HG02981 (cell line): ENCODE measurements around the gene ARMC9.
"Not testable (repeated sequence)": the region's sequence is repeated elsewhere in the genome, so short reads cannot be mapped to it uniquely, and the experiment has no call there.

Experiments
- ATAC-seq: cut with Tn5 transposase; IDR thresholded peaks from one replicate; pipeline ENCODE4 v1.9.1; 2021; ENCODE audit warnings: mild to moderate bottlenecking, moderate library complexity; ENCODE audit not compliant: unreplicated experiment

ARMC9 gene

DNA sequence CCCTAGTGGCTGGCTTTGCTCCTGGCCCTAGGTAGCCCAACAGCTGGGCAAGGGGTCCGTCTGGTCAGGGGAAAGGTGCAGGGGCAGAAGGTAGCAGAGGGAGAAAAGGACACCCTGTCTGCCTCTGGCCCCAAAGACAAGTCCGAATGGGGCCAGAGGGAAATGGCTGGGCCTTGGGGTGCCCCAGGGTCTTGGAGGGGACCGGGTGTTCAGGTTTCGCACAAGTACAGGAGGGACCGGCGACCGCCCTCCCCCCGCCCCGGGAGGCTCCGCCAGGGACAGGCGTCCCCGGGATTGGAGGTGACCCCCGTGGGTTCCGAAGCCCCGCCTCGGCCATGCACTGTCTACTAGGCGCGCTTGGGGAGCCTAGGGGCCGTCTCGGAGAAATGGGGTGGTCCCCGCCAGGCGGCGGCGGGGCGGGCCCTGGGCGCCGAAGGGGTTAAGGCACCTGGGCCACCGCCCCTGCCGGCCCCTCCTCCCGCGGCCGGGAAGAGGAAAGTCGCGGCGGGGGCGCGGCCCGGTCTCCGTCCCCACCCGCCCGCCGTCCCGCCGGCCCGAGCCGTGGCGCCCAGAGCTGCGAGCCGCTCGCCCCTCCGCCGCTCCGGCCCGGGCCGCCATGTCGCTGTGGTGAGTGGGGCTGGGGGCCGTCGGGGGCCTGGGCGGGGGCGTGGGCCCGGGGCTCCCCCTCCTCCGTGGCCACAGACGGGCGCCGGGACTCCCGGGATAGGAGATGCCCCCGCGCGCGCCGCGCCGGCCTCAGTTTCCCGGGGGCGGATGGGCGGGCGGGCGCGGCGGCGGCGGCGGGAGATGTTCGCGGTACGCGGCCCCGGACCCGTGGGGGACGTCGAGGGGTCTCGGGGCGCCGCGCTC is 197.0 kb downstream of the ARMC9 start, which contains the start of gene B3GNT7:
B3GNT7 (plus strand) TSS at position 523 of the 870 bp plus-strand sequence; CDS start at position 617, 94 bp downstream.
- ATAC-seq: no peak

GRCh38 chr2:231396058-231396821 is 197.8 kb downstream of the ARMC9 start:
- no peak for ATAC-seq

DNA sequence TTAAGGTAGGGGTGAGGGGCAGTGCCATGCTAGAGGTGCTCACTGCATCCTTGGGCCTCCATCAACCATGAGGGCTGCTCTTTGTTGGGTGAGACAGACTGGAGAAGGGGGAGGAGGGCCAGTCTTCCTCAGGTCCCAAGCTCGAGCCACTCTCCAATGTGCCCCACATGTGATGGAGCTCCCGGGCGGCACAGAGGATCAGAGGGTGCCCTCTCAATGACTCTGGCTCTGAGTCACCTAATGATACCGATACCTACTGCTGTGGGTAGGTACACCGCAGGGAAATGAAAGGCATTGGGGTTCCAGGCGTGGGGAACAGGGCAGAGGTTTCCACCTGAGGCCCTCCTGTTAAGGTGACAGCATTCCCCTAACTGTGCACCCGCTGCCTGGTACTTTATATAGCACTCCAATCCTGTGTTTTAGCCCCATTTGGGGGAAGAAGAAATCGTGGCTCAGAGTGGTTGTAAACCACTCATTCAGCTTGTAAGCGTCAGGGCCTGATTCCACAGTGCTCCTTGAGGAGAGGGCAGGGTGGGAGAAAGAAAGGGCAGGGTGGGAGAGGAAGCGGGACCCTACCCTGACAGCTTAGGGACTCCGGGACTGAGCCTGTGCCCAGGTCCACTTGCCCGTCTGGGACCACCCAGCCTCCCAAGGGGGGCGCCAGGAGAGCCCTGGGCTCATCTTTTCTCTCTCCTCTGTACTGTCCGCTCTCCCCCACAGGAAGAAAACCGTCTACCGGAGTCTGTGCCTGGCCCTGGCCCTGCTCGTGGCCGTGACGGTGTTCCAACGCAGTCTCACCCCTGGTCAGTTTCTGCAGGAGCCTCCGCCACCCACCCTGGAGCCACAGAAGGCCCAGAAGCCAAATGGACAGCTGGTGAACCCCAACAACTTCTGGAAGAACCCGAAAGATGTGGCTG is 198.8 kb downstream of the ARMC9 start:
- no peak for ATAC-seq

- no peak for ATAC-seq
Observed at GRCh38 chr2:231397928-231398294, 199.5 kb downstream of the ARMC9 start.

GRCh38 chr2:231398585-231398984 is 200.2 kb downstream of the ARMC9 start:
- no peak for ATAC-seq

DNA sequence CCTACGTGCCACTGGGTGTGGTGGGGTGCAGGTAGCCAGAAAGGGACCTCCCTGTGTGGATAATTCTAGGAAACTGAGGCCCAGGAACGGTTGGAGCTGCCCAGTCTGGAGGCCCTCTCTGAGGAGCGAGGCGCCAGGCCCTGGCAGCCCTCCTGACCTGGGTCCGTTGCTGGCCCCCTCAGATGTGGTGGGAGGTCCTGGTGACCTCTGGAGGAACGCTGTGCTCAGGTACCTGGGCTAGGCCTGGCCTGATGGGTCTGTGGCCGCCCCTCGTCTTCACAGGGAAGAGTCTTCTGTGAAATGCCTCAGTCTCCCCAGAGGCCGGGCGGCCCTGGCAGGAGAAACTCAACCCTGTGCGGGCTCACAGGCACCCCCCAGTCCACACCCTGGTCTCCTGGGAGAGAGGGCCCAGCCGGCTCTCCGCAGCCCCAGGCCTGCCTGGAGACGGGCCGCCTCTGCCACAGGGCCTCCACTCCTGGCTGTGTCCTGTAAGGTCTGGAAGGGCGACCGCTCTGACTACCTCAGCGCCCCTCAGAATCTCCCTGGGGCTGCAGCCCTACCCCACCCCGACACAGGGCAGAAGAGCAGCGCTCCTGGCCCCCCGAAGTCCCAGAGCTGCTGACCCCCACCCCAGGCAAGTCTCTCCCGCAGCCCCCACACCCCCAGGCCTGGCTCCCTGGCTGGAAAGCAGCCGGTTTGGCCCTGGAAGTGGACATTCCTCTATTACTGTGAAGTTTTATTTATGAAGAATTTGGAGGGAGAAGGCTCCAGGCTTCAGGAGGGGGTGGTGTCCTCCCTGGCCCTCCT is 200.8 kb downstream of the ARMC9 start:
- no peak for ATAC-seq

GRCh38 chr2:231399853-231400680 is 201.6 kb downstream of the ARMC9 start:
- no peak for ATAC-seq

GRCh38 chr2:231400681-231401080 is 202.2 kb downstream of the ARMC9 start:
- not testable (repeated sequence) for ATAC-seq

- not testable (repeated sequence) for ATAC-seq
Observed at GRCh38 chr2:231401101-231401500, 202.7 kb downstream of the ARMC9 start.

DNA sequence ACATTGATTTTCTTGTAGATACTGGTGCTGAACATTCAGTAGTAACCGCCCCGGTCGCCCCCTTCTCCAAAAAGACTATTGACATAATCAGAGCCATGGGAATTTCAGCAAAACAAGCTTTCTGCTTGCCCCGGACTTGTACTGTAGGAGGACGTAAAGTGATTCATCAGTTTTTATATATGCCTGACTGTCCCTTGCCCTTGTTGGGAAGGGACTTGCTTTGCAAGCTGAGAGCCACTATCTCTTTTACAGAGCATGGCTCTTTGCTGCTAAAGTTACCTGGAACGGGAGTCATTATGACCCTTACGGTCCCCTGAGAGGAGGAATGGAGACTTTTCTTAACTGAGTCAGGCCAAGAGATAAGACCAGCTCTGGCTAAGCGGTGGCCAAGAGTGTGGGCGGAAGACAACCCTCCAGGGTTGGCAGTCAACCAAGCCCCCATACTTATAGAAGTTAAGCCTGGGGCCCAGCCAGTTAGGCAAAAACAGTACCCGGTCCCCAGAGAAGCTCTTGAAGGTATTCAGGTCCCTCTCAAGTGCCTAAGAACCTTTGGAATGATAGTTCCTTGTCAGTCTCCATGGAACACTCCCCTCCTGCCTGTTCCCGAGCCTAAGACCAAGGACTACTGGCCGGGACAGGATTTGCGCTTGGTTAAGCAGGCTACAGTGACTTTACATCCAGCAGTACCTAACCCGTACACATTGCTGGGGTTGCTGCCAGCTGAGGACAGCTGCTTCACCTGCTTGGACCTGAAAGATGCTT is 205.2 kb downstream of the ARMC9 start:
- ATAC-seq: not testable (repeated sequence)

- not testable (repeated sequence) for ATAC-seq
Observed at GRCh38 chr2:231404183-231404578, 205.8 kb downstream of the ARMC9 start.

- not testable (repeated sequence) for ATAC-seq
Observed at GRCh38 chr2:231405601-231406367, 207.4 kb downstream of the ARMC9 start.

- ATAC-seq: not testable (repeated sequence)
Observed at GRCh38 chr2:231407686-231408085, 209.3 kb downstream of the ARMC9 start.

DNA sequence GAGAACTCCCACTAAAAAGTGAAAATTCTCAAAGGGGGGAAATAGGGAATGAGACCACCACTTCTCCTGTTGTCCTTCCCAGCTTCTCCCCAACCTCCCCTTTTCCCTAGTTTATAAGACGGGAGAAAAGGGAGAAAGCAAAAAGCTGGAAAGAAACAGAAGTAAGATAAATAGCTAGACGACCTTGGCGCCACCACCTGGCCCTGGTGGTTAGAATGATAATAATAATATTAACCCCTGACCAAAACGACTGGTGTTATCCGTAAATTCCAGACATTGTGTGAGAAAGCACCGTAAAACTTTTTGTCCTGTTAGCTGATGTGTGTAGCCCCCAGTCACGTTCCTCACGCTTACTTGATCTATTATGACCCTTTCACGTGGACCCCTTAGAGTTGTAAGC is 209.9 kb downstream of the ARMC9 start:
- not testable (repeated sequence) for ATAC-seq

GRCh38 chr2:231409776-231410175 is 211.3 kb downstream of the ARMC9 start:
- ATAC-seq: no peak

DNA sequence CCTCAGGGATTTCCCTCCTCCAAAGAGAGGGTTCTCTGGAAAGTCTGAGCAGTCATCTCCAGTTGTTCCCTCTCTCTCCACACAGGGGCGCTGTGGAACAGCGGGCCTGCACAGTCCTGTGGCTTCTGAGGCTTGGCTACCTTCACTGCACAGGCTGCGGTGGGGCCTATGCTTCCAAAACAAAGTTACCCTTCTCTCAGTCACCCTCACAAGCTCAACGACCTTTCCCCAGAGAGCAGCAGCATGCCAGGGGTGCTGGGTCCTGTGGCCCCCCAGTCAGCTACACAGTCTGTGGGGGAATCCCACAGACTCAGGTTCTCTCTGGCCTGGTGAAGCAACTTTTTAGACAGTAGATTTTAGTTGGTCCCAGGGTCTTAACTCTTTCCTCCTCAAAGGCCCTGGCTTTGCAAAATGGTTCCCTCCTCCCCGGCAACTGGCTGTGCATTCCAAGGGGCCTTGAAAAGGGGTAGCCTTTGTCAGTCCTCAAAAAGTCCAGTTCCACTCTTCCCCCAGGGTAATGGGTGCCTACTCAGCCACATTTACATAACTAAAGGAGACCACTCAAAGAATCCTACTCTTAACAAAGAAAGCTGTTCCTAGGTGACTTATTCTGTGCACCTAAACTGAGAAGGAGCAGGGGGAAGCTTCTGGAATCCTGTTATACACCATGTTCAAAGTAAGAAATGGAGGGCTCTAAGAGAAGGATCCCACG is 212.0 kb downstream of the ARMC9 start:
- ATAC-seq: no peak

- ATAC-seq: no peak
Observed at GRCh38 chr2:231411237-231411636, 212.8 kb downstream of the ARMC9 start.
